Stimulated activated CD8-positive, alpha-beta memory T cell treated with anti-CD3 and anti-CD28 coated beads, Interleukin-7, amount 100 ng/mL, for 1 hour (primary cell): ENCODE results near the gene TMEM144.

ENCODE experiments used
- DNase-seq, 2 donors: peaks; one replicate each; pipeline ENCODE4 v3.0.0-alpha.2; 2020; ENCODE audit warnings: low read depth in 2 of 2

TMEM144 gene

DNA sequence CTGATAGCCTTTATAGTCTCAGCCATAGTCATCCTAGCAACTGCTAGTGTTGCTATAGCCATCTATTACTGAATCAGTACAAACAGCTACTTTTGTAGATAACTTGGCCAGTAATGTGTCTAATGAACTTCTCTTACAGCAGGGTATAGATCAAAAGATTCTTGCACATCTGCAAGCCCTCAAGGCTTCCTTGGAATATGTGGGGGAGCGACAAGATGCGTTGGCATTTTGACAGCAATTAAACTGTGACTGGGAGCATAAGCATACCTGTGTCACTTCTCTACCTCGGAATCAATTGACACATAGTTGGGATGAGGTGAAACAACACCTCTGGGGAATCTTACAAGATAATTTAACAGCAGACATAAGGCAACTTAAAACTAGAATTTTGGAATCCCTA, 87.6 kb downstream of the TMEM144 start:
- DNase-seq: no peak

DNA sequence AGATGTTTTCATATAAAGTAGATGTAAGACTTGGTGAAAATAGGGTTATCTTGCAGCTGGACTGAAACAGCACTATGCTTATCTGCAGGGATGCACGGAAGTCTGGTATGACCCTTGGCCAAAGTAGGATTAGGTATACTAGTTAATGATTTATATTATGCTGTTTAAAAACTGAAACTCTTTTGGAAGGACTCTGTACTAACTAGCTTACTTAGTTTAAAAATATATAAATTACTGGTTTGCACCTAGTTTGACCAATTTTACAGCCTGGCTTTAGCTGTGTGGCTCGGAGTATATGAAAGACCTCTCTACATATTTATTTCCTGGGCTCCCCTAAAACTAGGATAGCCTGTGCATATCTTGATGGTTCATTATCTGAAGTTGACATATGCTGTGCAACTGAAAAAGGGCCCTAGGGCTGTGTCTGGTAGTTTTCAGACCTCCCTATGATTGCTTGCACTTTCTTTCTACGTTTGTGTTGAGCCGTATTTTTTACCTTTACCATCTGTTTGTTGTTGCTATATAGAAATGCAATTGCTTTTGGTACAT, 89.2 kb downstream of the TMEM144 start:
- DNase-seq: no peak

DNA sequence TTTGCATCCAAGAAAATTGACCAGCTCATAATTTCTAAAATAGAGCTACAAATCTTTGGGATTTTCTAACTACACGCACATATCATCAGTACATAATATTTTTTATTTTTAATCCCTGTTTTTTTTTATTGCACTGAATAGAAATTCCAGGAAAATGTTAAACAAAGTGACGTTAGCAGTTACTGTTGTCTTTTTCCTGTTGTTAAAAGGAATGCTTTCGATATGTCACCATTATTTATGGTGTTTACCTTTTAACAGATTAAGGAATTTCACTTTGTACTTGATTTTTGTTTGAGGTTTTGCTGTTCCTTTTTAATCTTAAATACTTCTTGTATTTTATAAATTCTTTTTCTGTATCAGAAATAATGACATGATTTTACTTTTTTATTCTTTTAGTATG, 89.7 kb downstream of the TMEM144 start:
- DNase-seq: no peak

DNA sequence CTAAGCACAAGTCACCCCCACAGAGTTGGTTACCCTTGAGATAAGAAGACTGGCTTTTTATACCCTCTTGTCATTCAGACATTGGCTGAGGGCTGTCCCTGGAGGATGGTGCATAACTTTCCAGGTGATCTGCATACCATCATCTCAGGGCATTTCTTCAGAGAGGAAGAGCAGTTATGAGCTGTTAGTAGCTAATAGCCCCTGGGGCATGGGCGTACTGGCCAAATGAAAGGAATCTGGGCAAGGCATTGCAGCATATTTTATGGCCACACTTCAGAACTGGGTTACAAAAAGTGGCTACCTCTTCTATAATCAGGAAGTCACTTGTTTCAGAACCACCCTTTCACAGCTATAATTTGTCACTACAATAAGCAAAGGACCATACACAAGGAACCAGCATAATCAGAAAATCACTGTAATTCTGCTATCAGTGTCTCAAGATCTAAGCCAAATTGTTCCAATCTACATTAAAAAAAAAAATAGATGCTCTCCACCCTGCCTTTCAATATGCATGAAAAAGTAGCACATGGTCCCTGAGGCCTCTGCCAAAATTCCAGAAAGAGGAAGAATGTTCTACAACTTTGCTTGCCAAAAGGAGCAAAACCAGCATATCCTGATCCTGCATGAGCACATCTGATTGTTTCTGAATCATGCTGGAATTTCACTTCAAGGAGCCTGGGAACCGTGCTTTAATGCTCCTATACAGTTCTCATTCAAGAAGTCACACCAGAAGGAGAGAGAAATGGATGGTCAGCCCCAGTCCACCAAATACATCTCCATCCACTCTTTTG, 92.0 kb downstream of the TMEM144 start:
- DNase-seq: no peak

DNA sequence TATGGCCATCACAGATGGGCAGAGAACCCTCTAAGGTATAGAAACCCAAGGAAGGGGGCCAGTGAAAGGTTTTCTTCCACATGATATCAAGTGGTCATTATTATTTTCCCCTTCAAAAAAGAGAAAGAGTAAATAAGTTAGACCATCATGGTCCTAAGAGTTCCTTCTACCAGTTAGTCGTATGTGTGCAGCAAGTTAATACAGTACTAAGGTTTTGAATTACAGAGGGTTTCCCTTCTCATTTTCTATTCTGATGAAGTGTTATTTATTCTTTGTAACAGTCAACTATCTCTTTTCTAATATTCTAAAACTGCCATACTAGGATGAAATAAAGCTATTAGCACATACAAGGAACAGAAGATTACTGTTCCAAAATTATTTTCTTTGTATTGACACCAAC, 94.4 kb downstream of the TMEM144 start:
- no peak for DNase-seq
